HS-5 (cell line): ENCODE measurements around the gene LDHA.

Source experiments
- DNase-seq: peaks from one replicate; pipeline ENCODE4 v3.0.0-alpha.2; 2012; ENCODE audit warnings: low read depth

Gene LDHA

GRCh38 chr11:18394275-18394927 is at the start of gene LDHA:
Gene LDHA, plus strand, starts transcription at chr11:18394563. Its CDS starts 2,280 bp downstream, at chr11:18396843.
- peak; percentile 89 for DNase-seq

- peak; percentile 68 for DNase-seq
Measured at GRCh38 chr11:18347471-18348125, 46.8 kb upstream of the LDHA start.

GRCh38 chr11:18352581-18352980 is 41.8 kb upstream of the LDHA start:
- peak; percentile 45 for DNase-seq

GRCh38 chr11:18358646-18359045 is 35.7 kb upstream of the LDHA start:
- no peak for DNase-seq

GRCh38 chr11:18361154-18361553 is 33.2 kb upstream of the LDHA start:
- no peak for DNase-seq

- DNase-seq: no peak
Measured at GRCh38 chr11:18364495-18365073, 29.8 kb upstream of the LDHA start.

GRCh38 chr11:18365741-18366140 is 28.6 kb upstream of the LDHA start:
- DNase-seq: no peak

GRCh38 chr11:18366286-18366685 is 28.1 kb upstream of the LDHA start:
- DNase-seq: no peak

GRCh38 chr11:18367431-18367830 is 26.9 kb upstream of the LDHA start:
- no peak for DNase-seq

GRCh38 chr11:18368221-18368620 is 26.1 kb upstream of the LDHA start:
- no peak for DNase-seq

- no peak for DNase-seq
Measured at GRCh38 chr11:18369398-18369797, 25.0 kb upstream of the LDHA start.

- DNase-seq: no peak
Measured at GRCh38 chr11:18371279-18371678, 23.1 kb upstream of the LDHA start.

GRCh38 chr11:18372201-18372600 is 22.2 kb upstream of the LDHA start:
- DNase-seq: no peak

- no peak for DNase-seq
Measured at GRCh38 chr11:18374956-18375355, 19.4 kb upstream of the LDHA start.

GRCh38 chr11:18375941-18376340 is 18.4 kb upstream of the LDHA start:
- DNase-seq: no peak

- DNase-seq: no peak
Measured at GRCh38 chr11:18379201-18379600, 15.2 kb upstream of the LDHA start.

GRCh38 chr11:18383388-18384156 is 10.8 kb upstream of the LDHA start:
- DNase-seq: peak; percentile 97

GRCh38 chr11:18384157-18384641 is 10.2 kb upstream of the LDHA start:
- DNase-seq: peak; percentile 74

GRCh38 chr11:18390088-18390487 is 4.3 kb upstream of the LDHA start:
- DNase-seq: no peak

- DNase-seq: no peak
Measured at GRCh38 chr11:18392434-18393321, 1.7 kb upstream of the LDHA start.

GRCh38 chr11:18393581-18394274 is 635 bp upstream of the LDHA start:
- no peak for DNase-seq
